Gastroesophageal sphincter (tissue), 4 donors: Measurements from ENCODE around the gene IQGAP2. TPM values are rescaled to one million over a fixed set of nuclear protein-coding genes. Genes with fewer than 3 reads are reported as not detected.

Experiments used
- ATAC-seq: fragments of 150-250 bp; one replicate; pipeline ENCODE4 v1.9.1; 2016; ENCODE audit warnings: mild to moderate bottlenecking, moderate library complexity
- H3K27ac ChIP-seq, 4 donors: fragments of 200-600 bp; sonication (generic) in 3 of 4; 1 replicate in 3 of 4; 2 replicates in 1 of 4; pipeline ENCODE4 v1.5.1; 2016 to 2019
- H3K27me3 ChIP-seq: fragments of 200-600 bp; sonication (generic); one replicate; pipeline ENCODE4 v1.5.1; 2019
- H3K36me3 ChIP-seq, 2 donors: fragments of 200-600 bp; sonication (generic); one replicate each; pipeline ENCODE4 v1.5.1; 2019; ENCODE audit warnings: control low read depth in 1 of 2
- H3K4me1 ChIP-seq, 3 donors: fragments of 200-600 bp; sonication (generic); 1 replicate in 2 of 3; 2 replicates in 1 of 3; pipeline ENCODE4 v1.5.1; 2016 to 2019; ENCODE audit warnings: control low read depth in 2 of 3
- H3K4me3 ChIP-seq, 2 donors: fragments of 200-600 bp; sonication (generic); one replicate each; pipeline ENCODE4 v1.5.1; 2019; ENCODE audit warnings: mild to moderate bottlenecking in 1 of 2, moderate library complexity in 1 of 2
- H3K9me3 ChIP-seq, 3 donors: fragments of 200-600 bp; sonication (generic); one replicate each; pipeline ENCODE4 v1.5.1; 2017 to 2019; ENCODE audit warnings: control low read depth in 2 of 3
- CTCF ChIP-seq, 4 experiments: fragments of 200-600 bp in 2 of 4; fragments of 450-650 bp in 2 of 4; sonication (generic) in 1 of 4; IDR thresholded peaks; one replicate each; pipeline ENCODE4 v1.5.1; 2017 to 2019; ENCODE audit warnings: antibody characterized with exemption in 4 of 4, mild to moderate bottlenecking in 2 of 4, moderate library complexity in 2 of 4
- EP300 ChIP-seq: sonication (generic); formaldehyde crosslinking; IDR thresholded peaks from one replicate; pipeline ENCODE4 v1.6.1; 2017; ENCODE audit warnings: antibody characterized with exemption, mild to moderate bottlenecking
- POLR2A ChIP-seq, 2 donors: fragments of 450-650 bp; IDR thresholded peaks; one replicate each; pipeline ENCODE4 v1.6.1; 2017; ENCODE audit warnings: antibody characterized with exemption in 2 of 2, mild to moderate bottlenecking in 2 of 2, moderate library complexity in 1 of 2
- POLR2AphosphoS5 ChIP-seq: sonication (generic); formaldehyde crosslinking; IDR thresholded peaks from one replicate; pipeline ENCODE4 v1.6.1; 2017; ENCODE audit warnings: antibody characterized with exemption
- WGBS, 2 donors: methylation state at CpG; one replicate each; pipeline ENCODE4 v1.1.5; 2018; ENCODE audit warnings: low coverage in 1 of 2; 5-methylcytosine and 5-hydroxymethylcytosine counted together
- total RNA-seq, 4 donors: library from RNA; depleted of rRNA; stranded (reverse); fragments of >200 nt; gene quantifications; one replicate each; pipeline ENCODE4 v1.1.0, GENCODE V29; 2016

The IQGAP2 gene
- total RNA-seq, 4 donors from 2014 or later, result 15.7 to 34.4 (median 25.8) TPM

GRCh38 chr5:76579166-76579937 lies 176.3 kb downstream of the IQGAP2 start:
- no peaks in the 10 kb centered on the region for H3K27me3 ChIP-seq
- ATAC-seq, result no peak
- 88 to 89% methylated on average over 6 to 7 of the region's 7 CpGs for WGBS, 2 donors

GRCh38 chr5:76580981-76581380 lies 177.9 kb downstream of the IQGAP2 start:
- 70 to 90% methylated on average over 2 of the region's 3 CpGs for WGBS, 2 donors
- Histone ChIP-seq H3K4me1 (peaks cover 0 to 8% (median 0%) of the 10 kb centered on the region in 3 donors), H3K4me3 (no peak overlapping the region), H3K9me3 (no peaks in the 10 kb centered on the region), H3K36me3 (no peaks in the 10 kb centered on the region), H3K27me3 (no peaks in the 10 kb centered on the region), H3K27ac (no peak overlapping the region)
- TF ChIP-seq CTCF (IDR thresholded peaks at IDR 0.05) (no peak), EP300 (no peak), POLR2A (IDR thresholded peaks at IDR 0.05) (no peak), POLR2AphosphoS5 (no peak)
- no peak for ATAC-seq

More at GRCh38 chr5:76579166-76579937, 176.3 kb downstream of the IQGAP2 start:
- Histone ChIP-seq H3K4me3 (no peak overlapping the region), H3K36me3 (no peaks in the 10 kb centered on the region), H3K9me3 (no peaks in the 10 kb centered on the region), H3K27ac (no peak overlapping the region), H3K4me1 (peaks cover 0 to 8% (median 0%) of the 10 kb centered on the region in 3 donors)
- TF ChIP-seq POLR2A (IDR thresholded peaks at IDR 0.05) (no peak), CTCF (IDR thresholded peaks at IDR 0.05) (no peak), EP300 (no peak), POLR2AphosphoS5 (no peak)

GRCh38 chr5:76582230-76583162 lies 179.4 kb downstream of the IQGAP2 start:
- no peaks in the 10 kb centered on the region for H3K4me1 ChIP-seq
- ATAC-seq, result no peak
- TF ChIP-seq POLR2A (IDR thresholded peaks at IDR 0.05) (no peak), EP300 (no peak), POLR2AphosphoS5 (no peak), CTCF (IDR thresholded peaks at IDR 0.05) (no peak)
- H3K27ac ChIP-seq, result no peak overlapping the region
- no peaks in the 10 kb centered on the region for H3K36me3 ChIP-seq
- H3K9me3 ChIP-seq, result no peaks in the 10 kb centered on the region
- no peaks in the 10 kb centered on the region for H3K27me3 ChIP-seq
- no peak overlapping the region for H3K4me3 ChIP-seq
- WGBS, 2 donors, result 82 to 85% methylated on average over 4 to 6 of the region's 6 CpGs

- Histone ChIP-seq H3K27ac (no peak overlapping the region), H3K27me3 (no peaks in the 10 kb centered on the region), H3K4me3 (no peak overlapping the region), H3K9me3 (no peaks in the 10 kb centered on the region), H3K36me3 (no peaks in the 10 kb centered on the region), H3K4me1 (no peaks in the 10 kb centered on the region)
- WGBS, 2 donors, result 37 to 44% methylated on average over 5 to 7 of the region's 7 CpGs
- TF ChIP-seq POLR2AphosphoS5, result no peak
- TF ChIP-seq EP300, result no peak
- no peak for TF ChIP-seq POLR2A (IDR thresholded peaks at IDR 0.05)
- TF ChIP-seq CTCF (IDR thresholded peaks at IDR 0.05), result no peak
- ATAC-seq, result no peak
These were observed 180.3 kb downstream of the IQGAP2 start for GRCh38 chr5:76583163-76584047.
